Liver (tissue), 9 donors: Measurements from ENCODE around the gene SLC17A4. TPM values are rescaled to one million over a fixed set of nuclear protein-coding genes. Genes with fewer than 3 reads are reported as not detected.

Experiments
- DNase-seq: peaks from one replicate; pipeline ENCODE4 v3.0.0-alpha.2; 2017; ENCODE audit warnings: low spot score
- H3K27ac ChIP-seq, 2 donors: one replicate each; pipeline ENCODE4 v1.7.0; 2013; ENCODE audit warnings: inconsistent platforms in 2 of 2, low read length in 2 of 2, control low read depth in 1 of 2, low read depth in 1 of 2, mild to moderate bottlenecking in 1 of 2
- H3K27me3 ChIP-seq, 4 donors: one replicate each; pipeline versions ENCODE4 v1.6.1 to v1.7.0; 2013; ENCODE audit warnings: low read length in 3 of 4, inconsistent platforms in 1 of 4, mild to moderate bottlenecking in 1 of 4, moderate library complexity in 1 of 4; ENCODE audit not compliant: control insufficient read depth in 4 of 4, insufficient read depth in 4 of 4
- H3K36me3 ChIP-seq, 4 donors: one replicate each; pipeline versions ENCODE4 v1.6.1 to v1.7.0; 2013; ENCODE audit warnings: low read length in 3 of 4, mild to moderate bottlenecking in 3 of 4, low read depth in 1 of 4, moderate library complexity in 1 of 4; ENCODE audit not compliant: control insufficient read depth in 4 of 4, insufficient read depth in 3 of 4
- H3K4me1 ChIP-seq, 4 donors: one replicate each; pipeline versions ENCODE4 v1.6.1 to v1.7.0; 2013; ENCODE audit warnings: low read length in 3 of 4, mild to moderate bottlenecking in 3 of 4, moderate library complexity in 1 of 4; ENCODE audit not compliant: control insufficient read depth in 4 of 4, insufficient read depth in 4 of 4
- H3K4me3 ChIP-seq, 3 donors: one replicate each; pipeline versions ENCODE4 v1.6.1 to v1.7.0; 2013; ENCODE audit warnings: low read length in 3 of 3, control low read depth in 1 of 3, low read depth in 1 of 3, mild to moderate bottlenecking in 1 of 3
- H3K9ac ChIP-seq, 2 donors: one replicate each; pipeline ENCODE4 v1.7.0; 2013; ENCODE audit warnings: low read length in 2 of 2, mild to moderate bottlenecking in 2 of 2, moderate library complexity in 2 of 2, control low read depth in 1 of 2, low read depth in 1 of 2
- H3K9me3 ChIP-seq, 4 donors: one replicate each; pipeline versions ENCODE4 v1.6.1 to v1.7.0; 2013; ENCODE audit warnings: low read length in 3 of 4; ENCODE audit not compliant: control insufficient read depth in 4 of 4
- ATF3 ChIP-seq: IDR thresholded peaks from 2 replicates; pipeline ENCODE4 v1.6.1; 2016; ENCODE audit warnings: antibody characterized with exemption
- EGR1 ChIP-seq, 2 donors: IDR thresholded peaks; 2 replicates each; pipeline ENCODE4 v1.6.1; 2016 to 2018; ENCODE audit warnings: antibody characterized with exemption in 2 of 2, low read depth in 2 of 2
- FOXA1 ChIP-seq: IDR thresholded peaks from 2 replicates; pipeline ENCODE4 v1.6.1; 2016; ENCODE audit warnings: antibody characterized with exemption
- FOXA2 ChIP-seq: IDR thresholded peaks from 2 replicates; pipeline ENCODE4 v1.6.1; 2016; ENCODE audit warnings: antibody characterized with exemption
- GABPA ChIP-seq, 2 donors: IDR thresholded peaks in 1 of 2; conservative IDR thresholded peaks in 1 of 2; 2 replicates each; pipeline ENCODE4 v1.6.1; 2016; ENCODE audit warnings: antibody characterized with exemption in 2 of 2, mild to moderate bottlenecking in 1 of 2, moderate library complexity in 1 of 2
- HNF4A ChIP-seq, 2 donors: conservative IDR thresholded peaks; 2 replicates each; pipeline ENCODE4 v1.6.1; 2016; ENCODE audit warnings: antibody characterized with exemption in 2 of 2, mild to moderate bottlenecking in 2 of 2
- HNF4G ChIP-seq: IDR thresholded peaks from 2 replicates; pipeline ENCODE4 v1.6.1; 2016; ENCODE audit warnings: antibody characterized with exemption
- JUND ChIP-seq, 2 donors: IDR thresholded peaks; 2 replicates each; pipeline ENCODE4 v1.6.1; 2016; ENCODE audit warnings: antibody characterized with exemption in 2 of 2
- NR2F2 ChIP-seq: IDR thresholded peaks from 2 replicates; pipeline ENCODE4 v1.6.1; 2016; ENCODE audit warnings: antibody characterized with exemption
- RAD21 ChIP-seq, 2 donors: IDR thresholded peaks; 2 replicates each; pipeline ENCODE4 v1.6.1; 2016; ENCODE audit warnings: antibody characterized with exemption in 2 of 2, mild to moderate bottlenecking in 2 of 2
- RXRA ChIP-seq, 2 donors: IDR thresholded peaks; 2 replicates each; pipeline ENCODE4 v1.6.1; 2017 to 2018; ENCODE audit warnings: antibody characterized with exemption in 2 of 2, mild to moderate bottlenecking in 1 of 2
- SP1 ChIP-seq: IDR thresholded peaks from 2 replicates; pipeline ENCODE4 v1.6.1; 2018; ENCODE audit warnings: antibody characterized with exemption, mild to moderate bottlenecking
- TAF1 ChIP-seq: conservative IDR thresholded peaks from 2 replicates; pipeline ENCODE4 v1.6.1; 2016; ENCODE audit warnings: antibody characterized with exemption, mild to moderate bottlenecking
- YY1 ChIP-seq: IDR thresholded peaks from 2 replicates; pipeline ENCODE4 v1.6.1; 2016; ENCODE audit warnings: antibody characterized with exemption, mild to moderate bottlenecking
- WGBS: extraction: QIAGEN DNeasy Blood & Tissue Kit; methylation state at CpG from one replicate; pipeline ENCODE4 v1.1.7; 2013; 5-methylcytosine and 5-hydroxymethylcytosine counted together
- polyA plus RNA-seq, 2 donors: library from polyadenylated mRNA; stranded (reverse) in 1 of 2; unstranded in 1 of 2; fragments of 200-250 nt in 1 of 2; fragments of >200 nt in 1 of 2; fragmentation: Nextera tagmentation in 1 of 2; extraction: Ambion mirVana in 1 of 2; gene quantifications; one replicate each; pipeline versions ENCODE4 v1.2.1 to v1.2.3, GENCODE V29; 2013 to 2015
- total RNA-seq, 2 donors: library from RNA; depleted of rRNA; stranded (reverse); fragments of >200 nt; gene quantifications; one replicate each; pipeline ENCODE4 v1.2.3, GENCODE V29; 2014
- TF ChIP-seq, protein P1 (sequence below): IDR thresholded peaks from 2 replicates; pipeline ENCODE4 v1.6.1; 2016; ENCODE audit warnings: antibody characterized with exemption, mild to moderate bottlenecking
- TF ChIP-seq, protein P2 (sequence below): IDR thresholded peaks from 2 replicates; pipeline ENCODE4 v1.6.1; 2016; ENCODE audit warnings: antibody characterized with exemption
- TF ChIP-seq, protein P3 (sequence below): IDR thresholded peaks from 2 replicates; pipeline ENCODE4 v1.6.1; 2016; ENCODE audit warnings: antibody characterized with exemption
- TF ChIP-seq, protein P4 (sequence below): fragments of 150-350 bp; IDR thresholded peaks from 2 replicates; pipeline ENCODE4 v1.5.1; 2017; ENCODE audit warnings: improper control_type of control experiment, low read depth, low read length; ENCODE audit not compliant: missing input control
- donor health status: healthy.
- donor health status: healthy.
- donor health status: healthy.
- donor health status: healthy.
- donor health status: healthy.

Gene SLC17A4
- total and polyA plus RNA-seq, 4 donors: 4.4 to 27.3 (median 8.4) TPM

GRCh38 chr6:25768566-25768965 is 14.0 kb downstream of the SLC17A4 start:
- H3K36me3 ChIP-seq: peaks cover 5 to 46% (median 25%) of the 10 kb centered on the region in 4 donors
- H3K9me3 ChIP-seq: no peaks in the 10 kb centered on the region
- 85% methylated on average over 1 of the region's 1 CpG for WGBS
- TF ChIP-seq, protein P1, sequence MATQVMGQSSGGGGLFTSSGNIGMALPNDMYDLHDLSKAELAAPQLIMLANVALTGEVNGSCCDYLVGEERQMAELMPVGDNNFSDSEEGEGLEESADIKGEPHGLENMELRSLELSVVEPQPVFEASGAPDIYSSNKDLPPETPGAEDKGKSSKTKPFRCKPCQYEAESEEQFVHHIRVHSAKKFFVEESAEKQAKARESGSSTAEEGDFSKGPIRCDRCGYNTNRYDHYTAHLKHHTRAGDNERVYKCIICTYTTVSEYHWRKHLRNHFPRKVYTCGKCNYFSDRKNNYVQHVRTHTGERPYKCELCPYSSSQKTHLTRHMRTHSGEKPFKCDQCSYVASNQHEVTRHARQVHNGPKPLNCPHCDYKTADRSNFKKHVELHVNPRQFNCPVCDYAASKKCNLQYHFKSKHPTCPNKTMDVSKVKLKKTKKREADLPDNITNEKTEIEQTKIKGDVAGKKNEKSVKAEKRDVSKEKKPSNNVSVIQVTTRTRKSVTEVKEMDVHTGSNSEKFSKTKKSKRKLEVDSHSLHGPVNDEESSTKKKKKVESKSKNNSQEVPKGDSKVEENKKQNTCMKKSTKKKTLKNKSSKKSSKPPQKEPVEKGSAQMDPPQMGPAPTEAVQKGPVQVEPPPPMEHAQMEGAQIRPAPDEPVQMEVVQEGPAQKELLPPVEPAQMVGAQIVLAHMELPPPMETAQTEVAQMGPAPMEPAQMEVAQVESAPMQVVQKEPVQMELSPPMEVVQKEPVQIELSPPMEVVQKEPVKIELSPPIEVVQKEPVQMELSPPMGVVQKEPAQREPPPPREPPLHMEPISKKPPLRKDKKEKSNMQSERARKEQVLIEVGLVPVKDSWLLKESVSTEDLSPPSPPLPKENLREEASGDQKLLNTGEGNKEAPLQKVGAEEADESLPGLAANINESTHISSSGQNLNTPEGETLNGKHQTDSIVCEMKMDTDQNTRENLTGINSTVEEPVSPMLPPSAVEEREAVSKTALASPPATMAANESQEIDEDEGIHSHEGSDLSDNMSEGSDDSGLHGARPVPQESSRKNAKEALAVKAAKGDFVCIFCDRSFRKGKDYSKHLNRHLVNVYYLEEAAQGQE: no peak
- TF ChIP-seq, protein P2, sequence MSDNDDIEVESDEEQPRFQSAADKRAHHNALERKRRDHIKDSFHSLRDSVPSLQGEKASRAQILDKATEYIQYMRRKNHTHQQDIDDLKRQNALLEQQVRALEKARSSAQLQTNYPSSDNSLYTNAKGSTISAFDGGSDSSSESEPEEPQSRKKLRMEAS: no peak
- no peak for TF ChIP-seq HNF4A (conservative IDR thresholded peaks at IDR 0.05)
- TF ChIP-seq YY1: no peak
- no peak for TF ChIP-seq RAD21 (IDR thresholded peaks at IDR 0.05)
- TF ChIP-seq GABPA (IDR thresholded peaks at IDR 0.05 in 1 of 2, conservative IDR thresholded peaks at IDR 0.05 in 1 of 2): no peak
- TF ChIP-seq, protein P3, sequence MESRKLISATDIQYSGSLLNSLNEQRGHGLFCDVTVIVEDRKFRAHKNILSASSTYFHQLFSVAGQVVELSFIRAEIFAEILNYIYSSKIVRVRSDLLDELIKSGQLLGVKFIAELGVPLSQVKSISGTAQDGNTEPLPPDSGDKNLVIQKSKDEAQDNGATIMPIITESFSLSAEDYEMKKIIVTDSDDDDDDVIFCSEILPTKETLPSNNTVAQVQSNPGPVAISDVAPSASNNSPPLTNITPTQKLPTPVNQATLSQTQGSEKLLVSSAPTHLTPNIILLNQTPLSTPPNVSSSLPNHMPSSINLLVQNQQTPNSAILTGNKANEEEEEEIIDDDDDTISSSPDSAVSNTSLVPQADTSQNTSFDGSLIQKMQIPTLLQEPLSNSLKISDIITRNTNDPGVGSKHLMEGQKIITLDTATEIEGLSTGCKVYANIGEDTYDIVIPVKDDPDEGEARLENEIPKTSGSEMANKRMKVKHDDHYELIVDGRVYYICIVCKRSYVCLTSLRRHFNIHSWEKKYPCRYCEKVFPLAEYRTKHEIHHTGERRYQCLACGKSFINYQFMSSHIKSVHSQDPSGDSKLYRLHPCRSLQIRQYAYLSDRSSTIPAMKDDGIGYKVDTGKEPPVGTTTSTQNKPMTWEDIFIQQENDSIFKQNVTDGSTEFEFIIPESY: no peak
- no peak for TF ChIP-seq NR2F2
- TF ChIP-seq ATF3: no peak
- TF ChIP-seq, protein P4, sequence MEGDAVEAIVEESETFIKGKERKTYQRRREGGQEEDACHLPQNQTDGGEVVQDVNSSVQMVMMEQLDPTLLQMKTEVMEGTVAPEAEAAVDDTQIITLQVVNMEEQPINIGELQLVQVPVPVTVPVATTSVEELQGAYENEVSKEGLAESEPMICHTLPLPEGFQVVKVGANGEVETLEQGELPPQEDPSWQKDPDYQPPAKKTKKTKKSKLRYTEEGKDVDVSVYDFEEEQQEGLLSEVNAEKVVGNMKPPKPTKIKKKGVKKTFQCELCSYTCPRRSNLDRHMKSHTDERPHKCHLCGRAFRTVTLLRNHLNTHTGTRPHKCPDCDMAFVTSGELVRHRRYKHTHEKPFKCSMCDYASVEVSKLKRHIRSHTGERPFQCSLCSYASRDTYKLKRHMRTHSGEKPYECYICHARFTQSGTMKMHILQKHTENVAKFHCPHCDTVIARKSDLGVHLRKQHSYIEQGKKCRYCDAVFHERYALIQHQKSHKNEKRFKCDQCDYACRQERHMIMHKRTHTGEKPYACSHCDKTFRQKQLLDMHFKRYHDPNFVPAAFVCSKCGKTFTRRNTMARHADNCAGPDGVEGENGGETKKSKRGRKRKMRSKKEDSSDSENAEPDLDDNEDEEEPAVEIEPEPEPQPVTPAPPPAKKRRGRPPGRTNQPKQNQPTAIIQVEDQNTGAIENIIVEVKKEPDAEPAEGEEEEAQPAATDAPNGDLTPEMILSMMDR: no peak
- TF ChIP-seq JUND (IDR thresholded peaks at IDR 0.05): no peak
- TF ChIP-seq TAF1: no peak
- no peak for TF ChIP-seq SP1
- no peak for TF ChIP-seq EGR1 (IDR thresholded peaks at IDR 0.05; ENCODE audit: low read depth in 2 of 2)
- TF ChIP-seq FOXA2: no peak
- TF ChIP-seq RXRA (IDR thresholded peaks at IDR 0.05): no peak
- TF ChIP-seq HNF4G: no peak
- no peak for TF ChIP-seq FOXA1
- no peak for DNase-seq
- H3K9ac ChIP-seq: no peak overlapping the region
- H3K27ac ChIP-seq: no peak overlapping the region
- no peaks in the 10 kb centered on the region for H3K27me3 ChIP-seq
- H3K4me3 ChIP-seq: no peak overlapping the region
- no peaks in the 10 kb centered on the region for H3K4me1 ChIP-seq
